Lower lobe of right lung (tissue), 2 donors: Measurements from ENCODE around the gene MORF4L1. TPM values are rescaled to one million over a fixed set of nuclear protein-coding genes. Genes with fewer than 3 reads are reported as not detected.
A peak's percentile ranks its signal among the peaks of the same experiment; 100 is the strongest.
"Not testable (repeated sequence)": the region's sequence is repeated elsewhere in the genome, so short reads cannot be mapped to it uniquely, and the experiment has no call there.

Experiments used
- ATAC-seq, 2 donors: fragments of 200-7000 bp; cut with Tn5 transposase; one replicate each; pipeline ENCODE4 v1.9.1; 2020 to 2022; ENCODE audit warnings: mild to moderate bottlenecking in 2 of 2, moderate library complexity in 2 of 2
- DNase-seq: peaks from one replicate; pipeline ENCODE4 v3.0.0-alpha.2; 2020
- H3K27ac ChIP-seq: fragments of 200-600 bp; one replicate; pipeline ENCODE4 v1.8.0; 2022
- H3K27me3 ChIP-seq: fragments of 200-600 bp; one replicate; pipeline ENCODE4 v1.8.0; 2022; ENCODE audit warnings: low read depth
- H3K36me3 ChIP-seq: fragments of 200-600 bp; one replicate; pipeline ENCODE4 v1.8.0; 2022; ENCODE audit warnings: mild to moderate bottlenecking
- H3K4me1 ChIP-seq: fragments of 200-600 bp; one replicate; pipeline ENCODE4 v1.8.0; 2022
- H3K4me3 ChIP-seq: fragments of 200-600 bp; one replicate; pipeline ENCODE4 v1.8.0; 2022; ENCODE audit warnings: mild to moderate bottlenecking
- H3K9me3 ChIP-seq: fragments of 200-600 bp; one replicate; pipeline ENCODE4 v1.8.0; 2022
- CTCF ChIP-seq: fragments of 200-600 bp; IDR thresholded peaks from one replicate; pipeline ENCODE4 v1.8.0; 2022; ENCODE audit warnings: antibody characterized with exemption, mild to moderate bottlenecking
- intact Hi-C: fragments of 100-400 bp; cut with DNase I; formaldehyde crosslinking; loops from one replicate; pipeline ENCODE4 v1.11.0; 2022
- total RNA-seq: library from RNA; stranded (reverse); fragmentation: NEBNext Ultra II Directional; extraction: Animal tissue kit (Norgen Biotek cat#: 25700); gene quantifications from one replicate; pipeline ENCODE4 v1.2.1, GENCODE V29; 2021
- donor health status: DM: no; HTN: yes; CAD: no; lungs with severe emphysema.

MORF4L1 gene
- total RNA-seq, 1 donor from 2014 or later = 289 TPM

GRCh38 chr15:78836333-78836732 is 36.4 kb upstream of the MORF4L1 start:
- intact Hi-C loops = no loop called here
- Histone ChIP-seq H3K36me3 (no peaks in the 10 kb centered on the region), H3K9me3 (no peaks in the 10 kb centered on the region), H3K27me3 (peaks cover 6% of the 10 kb centered on the region), H3K4me3 (no peak overlapping the region), H3K4me1 (no peaks in the 10 kb centered on the region), H3K27ac (no peak overlapping the region)
- DNase-seq (no peak), ATAC-seq (no peak)
- no peak for TF ChIP-seq CTCF

- Histone ChIP-seq H3K36me3 (no peaks in the 10 kb centered on the region), H3K4me3 (no peak overlapping the region), H3K9me3 (no peaks in the 10 kb centered on the region), H3K27me3 (no peaks in the 10 kb centered on the region), H3K27ac (no peak overlapping the region), H3K4me1 (no peaks in the 10 kb centered on the region)
- intact Hi-C loops = no loop called here
- DNase-seq (no peak), ATAC-seq (no peak)
- no peak for TF ChIP-seq CTCF
Observed at GRCh38 chr15:78837131-78837530, 35.6 kb upstream of the MORF4L1 start.

DNA sequence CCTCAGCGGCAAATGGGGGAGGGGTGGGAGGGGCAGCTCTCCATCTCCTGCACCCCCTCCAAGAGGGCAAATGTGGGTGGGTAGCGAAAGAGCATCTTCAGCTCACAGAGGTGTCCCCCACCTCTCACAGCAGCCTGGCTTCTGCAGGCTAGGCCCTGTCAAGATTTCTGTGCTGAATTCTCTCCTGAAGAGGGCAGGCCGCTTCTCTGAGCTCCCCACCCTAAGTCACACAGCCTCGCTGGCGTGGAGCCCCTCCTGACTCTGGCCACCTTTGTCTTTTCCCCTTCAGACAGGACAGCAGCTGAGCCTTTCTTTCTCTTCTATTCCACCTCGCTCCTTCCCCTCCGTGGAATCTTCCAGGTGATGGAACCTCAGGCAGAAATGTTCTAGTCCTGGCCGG is 35.1 kb upstream of the MORF4L1 start:
- Histone ChIP-seq H3K27ac (no peak overlapping the region), H3K36me3 (no peaks in the 10 kb centered on the region), H3K9me3 (no peaks in the 10 kb centered on the region), H3K4me1 (no peaks in the 10 kb centered on the region), H3K27me3 (no peaks in the 10 kb centered on the region), H3K4me3 (no peak overlapping the region)
- no peak for DNase-seq
- ATAC-seq = no peak
- TF ChIP-seq CTCF = no peak
- intact Hi-C loops = no loop called here

GRCh38 chr15:78838489-78838888 is 34.2 kb upstream of the MORF4L1 start:
- H3K27me3 ChIP-seq = no peaks in the 10 kb centered on the region
- no peak overlapping the region for H3K4me3 ChIP-seq
- H3K4me1 ChIP-seq = no peaks in the 10 kb centered on the region
- no peaks in the 10 kb centered on the region for H3K9me3 ChIP-seq
- H3K27ac ChIP-seq = no peak overlapping the region
- no peak for ATAC-seq
- TF ChIP-seq CTCF = no peak
- intact Hi-C loops = no loop called here
- DNase-seq = no peak
- H3K36me3 ChIP-seq = no peaks in the 10 kb centered on the region

GRCh38 chr15:78839151-78839550 is 33.5 kb upstream of the MORF4L1 start:
- DNase-seq, H3K9me3 ChIP-seq, H3K27ac ChIP-seq, intact Hi-C loops, ATAC-seq, H3K27me3 ChIP-seq, H3K4me1 ChIP-seq, H3K4me3 ChIP-seq, H3K36me3 ChIP-seq: not testable (repeated sequence)

GRCh38 chr15:78840661-78841375 is 31.9 kb upstream of the MORF4L1 start:
- no peak overlapping the region for H3K27ac ChIP-seq
- no peaks in the 10 kb centered on the region for H3K9me3 ChIP-seq
- TF ChIP-seq CTCF = no peak
- no peaks in the 10 kb centered on the region for H3K36me3 ChIP-seq
- H3K4me1 ChIP-seq = no peaks in the 10 kb centered on the region
- ATAC-seq (peak in 1 of 2 donors; percentile 77), DNase-seq (peak; percentile 49)
- H3K27me3 ChIP-seq = no peaks in the 10 kb centered on the region
- intact Hi-C loops = no loop called here
- no peak overlapping the region for H3K4me3 ChIP-seq
